Measurements from ENCODE around the gene TYMP. TPM values are rescaled to one million over a fixed set of nuclear protein-coding genes. Genes with fewer than 3 reads are reported as not detected.
A peak's percentile ranks its signal among the peaks of the same experiment; 100 is the strongest.

The TYMP gene
- total RNA-seq, 2 donors from 2014 or later, result 1.2 to 2.1 TPM

DNA sequence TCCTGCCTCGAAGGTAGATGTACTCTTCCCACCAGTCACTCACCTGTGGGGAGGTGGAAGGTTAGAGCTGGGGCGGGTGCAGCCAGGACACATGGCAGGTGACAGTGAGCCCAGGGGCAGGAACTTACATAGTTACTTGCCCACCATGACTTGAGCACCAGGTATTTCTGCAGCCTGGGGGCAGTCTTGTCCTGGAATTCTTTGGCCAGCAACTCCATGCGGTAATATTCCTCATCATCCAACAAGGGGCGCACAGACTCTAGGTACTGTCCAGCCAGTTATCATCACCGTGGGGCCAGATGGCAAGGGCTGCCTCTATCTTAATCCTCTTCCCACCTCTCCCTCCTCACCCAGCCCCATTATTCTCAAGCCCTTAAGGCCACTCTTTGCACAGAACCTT lies 46.3 kb upstream of the TYMP start:
- no peaks in the 10 kb centered on the region for H3K4me1 Mint-ChIP-seq
- peaks cover 68% of the 10 kb centered on the region for H3K36me3 ChIP-seq (ENCODE audit: control insufficient read depth, insufficient read depth, low read length)
- no peaks in the 10 kb centered on the region for H3K27me3 Mint-ChIP-seq (ENCODE audit: insufficient read depth)
- no peak overlapping the region for H3K27ac Mint-ChIP-seq
- H3K4me1 ChIP-seq (ENCODE audit: control insufficient read depth, insufficient read depth, low read length), result no peaks in the 10 kb centered on the region
- no peak overlapping the region for H3K9ac ChIP-seq (ENCODE audit: extremely low read depth, low read length, poor library complexity, severe bottlenecking)
- no peaks in the 10 kb centered on the region for H3K9me3 Mint-ChIP-seq
- TF ChIP-seq, protein P1, sequence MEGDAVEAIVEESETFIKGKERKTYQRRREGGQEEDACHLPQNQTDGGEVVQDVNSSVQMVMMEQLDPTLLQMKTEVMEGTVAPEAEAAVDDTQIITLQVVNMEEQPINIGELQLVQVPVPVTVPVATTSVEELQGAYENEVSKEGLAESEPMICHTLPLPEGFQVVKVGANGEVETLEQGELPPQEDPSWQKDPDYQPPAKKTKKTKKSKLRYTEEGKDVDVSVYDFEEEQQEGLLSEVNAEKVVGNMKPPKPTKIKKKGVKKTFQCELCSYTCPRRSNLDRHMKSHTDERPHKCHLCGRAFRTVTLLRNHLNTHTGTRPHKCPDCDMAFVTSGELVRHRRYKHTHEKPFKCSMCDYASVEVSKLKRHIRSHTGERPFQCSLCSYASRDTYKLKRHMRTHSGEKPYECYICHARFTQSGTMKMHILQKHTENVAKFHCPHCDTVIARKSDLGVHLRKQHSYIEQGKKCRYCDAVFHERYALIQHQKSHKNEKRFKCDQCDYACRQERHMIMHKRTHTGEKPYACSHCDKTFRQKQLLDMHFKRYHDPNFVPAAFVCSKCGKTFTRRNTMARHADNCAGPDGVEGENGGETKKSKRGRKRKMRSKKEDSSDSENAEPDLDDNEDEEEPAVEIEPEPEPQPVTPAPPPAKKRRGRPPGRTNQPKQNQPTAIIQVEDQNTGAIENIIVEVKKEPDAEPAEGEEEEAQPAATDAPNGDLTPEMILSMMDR (conservative IDR thresholded peaks at IDR 0.05), result peak; percentile 66
- H3K27me3 ChIP-seq (ENCODE audit: control insufficient read depth, insufficient read depth, low read length, poor library complexity, severe bottlenecking), result no peaks in the 10 kb centered on the region
- no peaks in the 10 kb centered on the region for H3K9me3 ChIP-seq (ENCODE audit: control insufficient read depth, low read length)
- 80 to 82% methylated on average over 3 to 5 of the region's 5 CpGs for WGBS, 2 experiments (ENCODE audit: insufficient coverage in 1 of 2, insufficient read length in 1 of 2)
- no peak overlapping the region for H3K4me3 ChIP-seq (ENCODE audit: low read length)
- peaks cover 42% of the 10 kb centered on the region for H3K36me3 Mint-ChIP-seq (ENCODE audit: low read depth)
- peak; percentile 70 for DNase-seq
- H3K4me3 Mint-ChIP-seq, result no peak overlapping the region
- no peak overlapping the region for H3K27ac ChIP-seq (ENCODE audit: low read depth, low read length)

DNA sequence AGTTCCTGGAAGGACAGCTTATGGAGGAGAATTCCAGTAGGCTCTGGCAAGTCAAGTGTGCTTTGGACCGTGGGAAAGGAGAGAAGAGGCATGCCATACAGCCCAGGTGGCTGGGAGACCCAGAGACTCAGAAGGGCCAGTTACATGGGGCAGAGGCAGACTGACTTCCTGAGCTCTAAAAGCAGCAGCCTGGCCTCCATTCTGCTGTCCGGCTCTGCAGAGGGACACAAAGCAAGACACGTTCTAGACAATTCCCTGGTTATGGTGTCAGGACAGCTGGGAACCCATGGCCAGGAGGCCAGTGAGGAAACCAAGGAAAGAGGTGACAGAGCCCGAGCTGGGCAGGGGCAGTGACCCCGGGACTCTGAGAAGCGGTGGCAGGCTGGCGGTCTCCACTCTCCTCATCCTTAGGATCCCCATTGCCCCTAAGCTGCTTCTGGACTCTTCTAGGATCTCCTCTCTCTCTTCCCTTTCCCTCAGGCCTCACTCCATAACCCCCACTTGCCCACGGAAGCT lies 45.7 kb upstream of the TYMP start:
- Histone ChIP-seq H3K9me3 (ENCODE audit: control insufficient read depth, low read length) (no peaks in the 10 kb centered on the region), H3K27ac (ENCODE audit: low read depth, low read length) (no peak overlapping the region), H3K4me1 (ENCODE audit: control insufficient read depth, insufficient read depth, low read length) (no peaks in the 10 kb centered on the region), H3K9ac (ENCODE audit: extremely low read depth, low read length, poor library complexity, severe bottlenecking) (no peak overlapping the region), H3K36me3 (ENCODE audit: control insufficient read depth, insufficient read depth, low read length) (peaks cover 73% of the 10 kb centered on the region), H3K27me3 (ENCODE audit: control insufficient read depth, insufficient read depth, low read length, poor library complexity, severe bottlenecking) (no peaks in the 10 kb centered on the region), H3K4me3 (ENCODE audit: low read length) (no peak overlapping the region)
- Mint-ChIP-seq H3K27ac (peak overlapping the region; percentile 26), H3K9me3 (no peaks in the 10 kb centered on the region), H3K36me3 (ENCODE audit: low read depth) (peaks cover 46% of the 10 kb centered on the region), H3K27me3 (ENCODE audit: insufficient read depth) (no peaks in the 10 kb centered on the region), H3K4me3 (no peak overlapping the region), H3K4me1 (no peaks in the 10 kb centered on the region)
- DNase-seq, result no peak
- WGBS, 2 experiments (ENCODE audit: insufficient coverage in 1 of 2, insufficient read length in 1 of 2), result 90 to 96% methylated on average over 4 to 8 of the region's 8 CpGs
- TF ChIP-seq, protein P1 (conservative IDR thresholded peaks at IDR 0.05), result no peak

DNA sequence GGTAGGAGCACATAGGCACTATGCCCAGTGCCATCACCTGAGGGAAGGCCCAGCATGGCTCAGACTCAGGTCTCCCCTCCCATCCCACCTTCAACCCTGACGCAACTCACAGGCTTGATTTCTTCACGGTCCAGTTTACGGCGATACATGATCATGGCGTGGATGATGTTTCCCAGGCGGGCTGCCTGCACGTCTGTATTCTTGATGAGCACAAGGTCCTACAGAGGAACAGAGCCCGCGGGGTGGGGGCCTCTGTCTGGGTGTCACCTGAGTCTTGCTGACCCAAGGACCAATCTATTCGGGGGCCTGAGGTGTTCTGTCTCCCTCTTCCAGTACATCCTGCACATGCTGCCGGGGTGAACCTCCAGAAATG lies 44.6 kb upstream of the TYMP start:
- no peak for DNase-seq

More for the DNA sequence above, 44.6 kb upstream of the TYMP start:
- TF ChIP-seq, protein P1 (conservative IDR thresholded peaks at IDR 0.05), result no peak
- no peak overlapping the region for H3K4me3 Mint-ChIP-seq
- Histone ChIP-seq H3K36me3 (ENCODE audit: control insufficient read depth, insufficient read depth, low read length) (peaks cover 73% of the 10 kb centered on the region), H3K27me3 (ENCODE audit: control insufficient read depth, insufficient read depth, low read length, poor library complexity, severe bottlenecking) (no peaks in the 10 kb centered on the region), H3K9me3 (ENCODE audit: control insufficient read depth, low read length) (no peaks in the 10 kb centered on the region), H3K4me3 (ENCODE audit: low read length) (no peak overlapping the region), H3K9ac (ENCODE audit: extremely low read depth, low read length, poor library complexity, severe bottlenecking) (no peak overlapping the region), H3K27ac (ENCODE audit: low read depth, low read length) (no peak overlapping the region), H3K4me1 (ENCODE audit: control insufficient read depth, insufficient read depth, low read length) (no peaks in the 10 kb centered on the region)
- H3K27me3 Mint-ChIP-seq (ENCODE audit: insufficient read depth), result no peaks in the 10 kb centered on the region
- 92 to 94% methylated on average over 10 to 11 of the region's 11 CpGs for WGBS, 2 experiments (ENCODE audit: insufficient coverage in 1 of 2, insufficient read length in 1 of 2)
- peaks cover 48% of the 10 kb centered on the region for H3K36me3 Mint-ChIP-seq (ENCODE audit: low read depth)
- no peaks in the 10 kb centered on the region for H3K9me3 Mint-ChIP-seq
- H3K27ac Mint-ChIP-seq, result peak overlapping the region; percentile 70
- H3K4me1 Mint-ChIP-seq, result no peaks in the 10 kb centered on the region

Measured in endodermal cell (in vitro differentiated cells).